GM13977 (cell line): Measurements from ENCODE around the gene DAND5.

Experiments used
- DNase-seq: peaks from one replicate; pipeline ENCODE4 v3.0.0; 2012; ENCODE audit warnings: low spot score
- in situ Hi-C: fragments of 300-500 bp; cut with MboI; formaldehyde crosslinking; loops from one replicate; pipeline ENCODE4 v1.12.0; 2022; ENCODE audit warnings: low sequenced_read_pairs, low pct_unique_long_range_greater_than_20kb, mixed read lengths, inconsistent platforms; ENCODE audit not compliant: unreplicated experiment
- TF ChIP-seq, protein P1 (sequence below): IDR thresholded peaks from 2 replicates; pipeline ENCODE4 v1.5.1; 2012; ENCODE audit warnings: mild to moderate bottlenecking, control low read depth; ENCODE audit not compliant: insufficient read depth; ENCODE audit errors: extremely low read depth, missing control alignments

The DAND5 gene

DNA sequence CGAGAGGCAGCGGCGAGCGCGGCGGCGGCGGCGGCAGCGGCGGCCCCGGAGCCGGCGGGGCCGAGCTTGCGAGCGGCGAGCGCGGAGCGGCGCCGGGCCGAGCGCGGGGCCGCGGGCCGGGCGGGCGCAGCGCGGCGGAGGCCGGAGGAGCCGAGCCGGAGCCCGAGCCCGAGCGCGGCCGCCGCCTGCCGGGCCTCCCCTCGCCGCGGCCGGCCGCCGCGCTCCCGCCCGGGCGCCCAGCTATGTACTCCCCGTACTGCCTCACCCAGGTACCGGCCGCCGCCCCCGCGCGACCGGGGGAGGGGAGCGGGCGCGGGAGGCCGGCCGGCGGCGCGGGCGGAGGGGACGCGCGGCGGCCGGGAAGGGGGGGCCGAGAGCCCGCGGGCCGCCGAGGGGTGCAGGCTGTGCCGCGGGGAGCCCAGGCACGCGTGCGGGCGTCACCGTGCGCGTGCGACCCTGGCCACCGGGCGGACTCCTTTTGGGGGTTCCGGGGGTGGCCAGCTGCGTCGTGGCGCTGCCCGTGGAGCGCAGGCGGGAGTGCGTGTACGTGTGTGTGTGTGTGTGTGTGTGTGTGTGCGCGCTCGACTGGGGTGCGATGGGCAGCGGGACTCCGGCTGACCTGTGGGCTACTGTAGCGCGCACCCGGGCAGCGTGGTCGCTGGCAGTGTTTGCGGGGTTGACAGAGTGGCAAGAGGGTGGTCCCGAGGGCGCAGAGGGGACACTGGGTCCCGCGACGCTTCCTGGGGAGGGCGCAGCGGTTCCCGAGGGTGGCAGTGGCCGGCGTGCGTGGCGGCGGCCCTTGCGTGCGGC lies 26.4 kb downstream of the DAND5 start:
- DNase-seq: peak; percentile 83
- in situ Hi-C loops: no loop called here
- TF ChIP-seq, protein P1, sequence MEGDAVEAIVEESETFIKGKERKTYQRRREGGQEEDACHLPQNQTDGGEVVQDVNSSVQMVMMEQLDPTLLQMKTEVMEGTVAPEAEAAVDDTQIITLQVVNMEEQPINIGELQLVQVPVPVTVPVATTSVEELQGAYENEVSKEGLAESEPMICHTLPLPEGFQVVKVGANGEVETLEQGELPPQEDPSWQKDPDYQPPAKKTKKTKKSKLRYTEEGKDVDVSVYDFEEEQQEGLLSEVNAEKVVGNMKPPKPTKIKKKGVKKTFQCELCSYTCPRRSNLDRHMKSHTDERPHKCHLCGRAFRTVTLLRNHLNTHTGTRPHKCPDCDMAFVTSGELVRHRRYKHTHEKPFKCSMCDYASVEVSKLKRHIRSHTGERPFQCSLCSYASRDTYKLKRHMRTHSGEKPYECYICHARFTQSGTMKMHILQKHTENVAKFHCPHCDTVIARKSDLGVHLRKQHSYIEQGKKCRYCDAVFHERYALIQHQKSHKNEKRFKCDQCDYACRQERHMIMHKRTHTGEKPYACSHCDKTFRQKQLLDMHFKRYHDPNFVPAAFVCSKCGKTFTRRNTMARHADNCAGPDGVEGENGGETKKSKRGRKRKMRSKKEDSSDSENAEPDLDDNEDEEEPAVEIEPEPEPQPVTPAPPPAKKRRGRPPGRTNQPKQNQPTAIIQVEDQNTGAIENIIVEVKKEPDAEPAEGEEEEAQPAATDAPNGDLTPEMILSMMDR: no peak

GRCh38 chr19:12996406-12997094 lies 27.2 kb downstream of the DAND5 start:
- DNase-seq: no peak
- TF ChIP-seq, protein P1: no peak
- in situ Hi-C loops: no loop called here

- in situ Hi-C loops: no loop called here
- TF ChIP-seq, protein P1: no peak
- no peak for DNase-seq
Observed at GRCh38 chr19:12997179-12997966, 28.0 kb downstream of the DAND5 start.

- DNase-seq: no peak
- in situ Hi-C loops: no loop called here
- TF ChIP-seq, protein P1: no peak
Observed at GRCh38 chr19:12997967-12998940, 28.9 kb downstream of the DAND5 start.

GRCh38 chr19:13001166-13001501 lies 31.8 kb downstream of the DAND5 start:
- TF ChIP-seq, protein P1: no peak
- no peak for DNase-seq
- in situ Hi-C loops: no loop called here
